B cell (primary cell): Measurements from ENCODE around the gene PTPN20.

Source experiments
- CTCF ChIP-seq: fragments of 200-600 bp; IDR thresholded peaks from one replicate; pipeline ENCODE4 v1.8.0; 2022; ENCODE audit warnings: antibody characterized with exemption, mild to moderate bottlenecking
- EZH2 ChIP-seq: IDR thresholded peaks from 2 replicates; pipeline ENCODE4 v1.6.1; 2012; ENCODE audit warnings: borderline replicate concordance, low read depth, mild to moderate bottlenecking, moderate library complexity, low read length; ENCODE audit not compliant: insufficient read depth, poor library complexity, severe bottlenecking

DNA sequence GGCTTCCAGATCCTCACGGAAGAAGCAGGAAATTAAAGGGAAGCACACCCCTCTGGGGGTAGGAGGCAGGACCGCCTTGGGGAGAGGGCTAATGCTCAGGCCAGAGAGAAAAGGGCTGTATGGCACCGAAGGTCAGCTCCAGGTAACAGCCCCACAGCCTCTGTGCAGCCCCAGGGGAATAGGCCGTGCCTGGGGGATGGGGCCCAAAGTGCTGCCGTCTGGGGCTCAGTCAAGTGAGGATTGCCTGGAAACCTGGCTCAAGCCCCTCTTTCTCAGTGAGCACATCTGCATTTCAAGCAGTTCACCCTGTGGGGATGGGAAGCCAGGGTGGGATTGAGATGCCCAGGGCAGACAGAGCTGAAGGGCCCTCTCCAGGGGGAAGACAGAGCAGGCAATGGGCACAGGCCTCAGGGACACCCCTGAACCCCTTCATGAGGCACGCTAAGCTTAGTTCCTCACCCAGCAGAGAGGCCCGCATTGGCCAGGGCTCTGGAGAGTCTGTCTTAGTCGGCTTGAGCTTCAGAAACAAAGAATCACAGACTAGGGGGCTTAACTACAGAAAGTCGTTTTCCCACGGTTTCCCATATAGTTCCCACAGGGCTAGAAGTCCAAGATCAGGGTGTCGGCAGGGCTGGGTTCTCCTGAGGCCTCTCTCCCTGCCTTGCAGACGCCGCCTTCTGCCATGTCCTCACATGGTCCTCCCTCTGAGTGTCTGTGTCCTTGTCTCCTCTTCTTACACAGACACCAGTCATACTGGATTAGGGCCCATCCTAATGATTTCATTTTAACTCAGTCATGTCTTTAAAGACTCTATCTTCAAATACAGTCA lies 118.2 kb downstream of the PTPN20 start:
- no peak for TF ChIP-seq CTCF
- no peak for TF ChIP-seq EZH2
